HG02642 (cell line): ENCODE data around the gene LYPD6.
"Not testable (repeated sequence)": the region's sequence is repeated elsewhere in the genome, so short reads cannot be mapped to it uniquely, and the experiment has no call there.

ENCODE experiments used
- ATAC-seq: cut with Tn5 transposase; IDR thresholded peaks from one replicate; pipeline ENCODE4 v1.9.1; 2021; ENCODE audit warnings: mild to moderate bottlenecking; ENCODE audit not compliant: unreplicated experiment, poor library complexity

LYPD6 gene

DNA sequence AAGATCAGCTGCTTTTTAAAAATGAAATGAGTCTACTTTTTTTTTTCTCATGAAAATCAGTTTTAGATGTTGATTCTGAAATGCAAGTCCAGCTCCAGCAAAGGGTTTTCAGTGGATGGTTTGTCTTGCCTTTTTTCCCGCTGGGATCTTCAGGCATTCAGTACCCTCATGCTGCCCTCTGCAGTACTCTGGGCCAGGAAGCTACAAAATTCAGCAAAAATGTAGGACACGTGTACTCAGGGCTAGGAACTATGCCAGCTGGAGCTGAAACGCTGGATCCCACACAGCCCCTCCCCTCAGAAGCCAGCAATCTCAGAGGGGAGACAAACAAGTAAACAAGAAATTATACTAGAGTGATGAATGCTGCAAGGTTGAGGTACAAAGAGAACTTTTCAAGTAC is 159.9 kb downstream of the LYPD6 start:
- ATAC-seq, result no peak

DNA sequence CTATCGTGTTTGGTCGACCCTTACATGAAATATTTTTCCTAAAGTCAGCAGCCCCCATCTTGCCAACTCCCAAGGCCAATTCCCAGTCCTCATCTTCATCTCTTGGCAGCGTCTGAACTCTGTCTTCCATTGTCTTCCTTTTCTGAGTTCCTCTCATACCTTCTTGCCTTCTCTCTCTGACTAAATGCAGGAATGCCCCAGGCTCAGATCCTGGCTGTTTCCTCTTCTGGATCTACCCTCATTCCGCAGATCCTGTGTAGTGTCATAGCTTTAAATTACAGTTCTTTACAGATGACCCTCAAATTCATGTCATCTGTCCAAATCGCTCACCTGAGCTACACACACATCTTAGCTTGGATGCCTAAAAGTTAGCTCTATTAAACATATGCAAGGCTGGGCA is 162.5 kb downstream of the LYPD6 start:
- ATAC-seq, result no peak

DNA sequence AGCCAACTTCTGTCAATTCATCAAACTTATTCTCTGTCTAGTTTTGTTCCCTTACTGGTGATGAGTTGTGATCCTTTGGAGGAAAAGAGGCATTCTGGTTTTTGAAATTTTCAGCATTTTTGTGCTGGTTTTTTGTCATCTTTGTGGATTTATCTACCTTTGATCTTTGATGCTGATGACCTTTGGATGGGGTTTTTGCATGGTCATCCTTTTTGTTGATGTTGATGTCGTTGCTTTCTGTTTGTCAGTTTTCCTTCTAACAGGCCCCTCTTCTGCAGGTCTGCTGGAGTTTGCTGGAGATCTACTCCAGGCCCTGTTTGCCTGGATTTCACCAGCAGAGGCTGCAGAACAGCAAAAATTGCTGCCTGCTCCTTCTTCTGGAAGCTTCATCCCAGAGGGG is 168.8 kb downstream of the LYPD6 start:
- ATAC-seq, result not testable (repeated sequence)

DNA sequence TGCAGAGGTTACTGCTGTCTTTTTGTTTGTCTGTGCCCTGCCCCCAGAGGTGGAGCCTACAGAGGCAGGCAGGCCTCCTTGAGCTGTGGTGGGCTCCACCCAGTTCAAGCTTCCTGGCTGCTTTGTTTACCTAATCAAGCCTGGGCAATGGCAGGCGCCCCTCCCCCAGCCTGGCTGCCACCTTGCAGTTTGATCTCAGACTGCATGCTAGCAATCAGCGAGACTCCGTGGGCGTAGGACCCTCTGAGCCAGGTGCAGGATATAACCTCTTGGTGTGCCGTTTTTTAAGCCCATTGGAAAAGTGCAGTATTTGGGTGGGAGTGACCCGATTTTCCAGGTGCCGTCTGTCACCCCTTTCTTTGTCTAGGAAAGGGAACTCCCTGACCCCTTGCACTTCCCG is 176.4 kb downstream of the LYPD6 start:
- not testable (repeated sequence) for ATAC-seq

DNA sequence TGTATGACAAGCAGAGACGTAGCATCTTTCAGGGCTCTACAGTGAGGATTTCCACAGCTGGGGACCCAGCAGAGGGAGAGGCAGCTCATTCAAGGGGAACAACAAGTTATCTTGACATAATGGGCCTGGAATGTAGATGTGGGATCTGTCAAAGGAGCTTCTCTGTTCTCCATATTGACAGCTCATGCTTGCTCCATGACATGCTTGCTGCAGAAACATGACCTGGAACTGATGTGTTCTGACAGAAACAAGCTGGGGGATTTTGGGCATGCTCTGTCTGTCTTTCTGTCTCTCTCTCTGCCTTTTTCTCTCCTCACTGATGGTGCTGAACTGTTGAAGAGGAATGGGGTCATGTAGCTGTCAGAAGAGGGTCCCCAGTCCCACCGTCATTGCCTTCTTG is 177.6 kb downstream of the LYPD6 start:
- no peak for ATAC-seq

DNA sequence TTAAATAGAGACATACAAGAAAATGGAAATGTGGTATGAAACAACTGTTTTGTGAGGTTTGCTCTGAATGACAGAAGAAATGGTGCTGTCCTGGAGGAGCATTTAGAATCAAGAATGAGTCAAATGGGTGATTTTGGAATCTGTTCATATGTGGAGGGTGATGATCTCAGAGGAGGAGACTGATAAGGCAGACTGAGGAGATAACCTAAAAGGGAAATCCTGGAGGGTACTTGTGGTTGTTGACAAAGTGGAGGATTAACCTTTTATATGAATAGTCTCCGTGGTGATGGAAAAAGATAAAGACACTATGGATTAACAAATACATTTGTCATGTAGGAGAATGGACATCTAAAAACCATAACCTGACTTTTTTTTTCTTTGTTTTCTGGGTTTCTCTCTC is 183.1 kb downstream of the LYPD6 start:
- no peak for ATAC-seq
